Upper lobe of left lung (tissue), 6 donors: ENCODE data around the gene RPUSD2. TPM values are rescaled to one million over a fixed set of nuclear protein-coding genes. Genes with fewer than 3 reads are reported as not detected.

Experiments used
- ATAC-seq, 2 donors: fragments of 200-7000 bp; cut with Tn5 transposase; one replicate each; pipeline ENCODE4 v1.9.1; 2022; ENCODE audit warnings: mild to moderate bottlenecking in 2 of 2, moderate library complexity in 2 of 2; ENCODE audit not compliant: low FRiP score in 2 of 2
- DNase-seq, 2 donors: peaks; one replicate each; pipeline ENCODE4 v3.0.0-alpha.2; 2019 to 2020
- H3K27ac ChIP-seq, 4 donors: fragments of 200-600 bp; sonication (generic); one replicate each; pipeline ENCODE4 v1.5.1; 2016 to 2019
- H3K27me3 ChIP-seq, 4 donors: fragments of 200-600 bp; sonication (generic); one replicate each; pipeline ENCODE4 v1.5.1; 2017 to 2019
- H3K36me3 ChIP-seq, 4 donors: fragments of 200-600 bp; sonication (generic); one replicate each; pipeline ENCODE4 v1.5.1; 2016 to 2019
- H3K4me1 ChIP-seq, 4 donors: fragments of 200-600 bp; sonication (generic); one replicate each; pipeline ENCODE4 v1.5.1; 2018 to 2019
- H3K4me3 ChIP-seq, 4 donors: fragments of 200-600 bp; sonication (generic); one replicate each; pipeline ENCODE4 v1.5.1; 2017 to 2019; ENCODE audit warnings: mild to moderate bottlenecking in 2 of 4, moderate library complexity in 1 of 4
- H3K9me3 ChIP-seq, 4 donors: fragments of 200-600 bp; sonication (generic); one replicate each; pipeline ENCODE4 v1.5.1; 2018 to 2019
- CTCF ChIP-seq, 6 experiments: fragments of 450-650 bp in 4 of 6; fragments of 200-600 bp in 2 of 6; sonication (generic) in 2 of 6; IDR thresholded peaks; one replicate each; pipeline ENCODE4 v1.5.1; 2016 to 2019; ENCODE audit warnings: antibody characterized with exemption in 6 of 6
- EP300 ChIP-seq, 4 donors: sonication (generic); formaldehyde crosslinking; IDR thresholded peaks; one replicate each; pipeline ENCODE4 v1.5.1; 2017; ENCODE audit warnings: antibody characterized with exemption in 4 of 4, control low read depth in 2 of 4
- POLR2A ChIP-seq, 4 donors: fragments of 450-650 bp; IDR thresholded peaks; one replicate each; pipeline ENCODE4 v1.5.1; 2016 to 2017; ENCODE audit warnings: antibody characterized with exemption in 4 of 4, mild to moderate bottlenecking in 2 of 4
- POLR2AphosphoS5 ChIP-seq, 2 donors: sonication (generic); formaldehyde crosslinking; IDR thresholded peaks; one replicate each; pipeline ENCODE4 v1.5.1; 2017; ENCODE audit warnings: antibody characterized with exemption in 2 of 2
- WGBS, 2 donors: methylation state at CpG; one replicate each; pipeline ENCODE4 v1.1.5; 2017 to 2018; 5-methylcytosine and 5-hydroxymethylcytosine counted together
- total RNA-seq, 6 donors: library from RNA; depleted of rRNA in 4 of 6; stranded (reverse); fragments of >200 nt in 4 of 6; gene quantifications; one replicate each; pipeline versions ENCODE4 v1.1.0 to v1.2.1, GENCODE V29; 2016 to 2021
- donor health status: DM: no; HTN: no; CAD: no; lungs with moderate emphysema.
- donor health status: DM: no; HTN: yes; CAD: no; lungs with severe emphysema.

RPUSD2 gene
- total RNA-seq, 6 donors from 2014 or later, result 3.1 to 11.6 (median 7.8) TPM

- WGBS, 2 donors, result 95 to 96% methylated on average over 4 of the region's 4 CpGs
- Histone ChIP-seq H3K4me1 (no peaks in the 10 kb centered on the region), H3K27me3 (no peaks in the 10 kb centered on the region), H3K27ac (no peak overlapping the region), H3K36me3 (peaks cover 0 to 9% (median 2%) of the 10 kb centered on the region in 4 donors), H3K9me3 (no peaks in the 10 kb centered on the region), H3K4me3 (no peak overlapping the region)
- ATAC-seq (no peak), DNase-seq (no peak)
- TF ChIP-seq POLR2AphosphoS5 (IDR thresholded peaks at IDR 0.05), result no peak
- no peak for TF ChIP-seq CTCF (IDR thresholded peaks at IDR 0.05)
- no peak for TF ChIP-seq EP300 (IDR thresholded peaks at IDR 0.05)
- TF ChIP-seq POLR2A (IDR thresholded peaks at IDR 0.05), result no peak
Measured at GRCh38 chr15:40533763-40534364, 35.2 kb upstream of the RPUSD2 start.

- no peak overlapping the region for H3K4me3 ChIP-seq
- DNase-seq (no peak), ATAC-seq (no peak)
- H3K27ac ChIP-seq, result no peak overlapping the region
- WGBS, 2 donors, result 73 to 80% methylated on average over 5 of the region's 5 CpGs
- H3K9me3 ChIP-seq, result no peaks in the 10 kb centered on the region
- no peaks in the 10 kb centered on the region for H3K27me3 ChIP-seq
- peaks cover 0 to 9% (median 2%) of the 10 kb centered on the region in 4 donors for H3K36me3 ChIP-seq
- TF ChIP-seq EP300 (IDR thresholded peaks at IDR 0.05) (no peak), POLR2A (IDR thresholded peaks at IDR 0.05) (no peak), POLR2AphosphoS5 (IDR thresholded peaks at IDR 0.05) (no peak), CTCF (IDR thresholded peaks at IDR 0.05) (no peak)
- no peaks in the 10 kb centered on the region for H3K4me1 ChIP-seq
Measured at GRCh38 chr15:40534371-40534770, 34.7 kb upstream of the RPUSD2 start.

GRCh38 chr15:40536501-40536900 is 32.6 kb upstream of the RPUSD2 start:
- Histone ChIP-seq H3K9me3 (no peaks in the 10 kb centered on the region), H3K4me1 (no peaks in the 10 kb centered on the region), H3K36me3 (peaks cover 0 to 9% (median 2%) of the 10 kb centered on the region in 4 donors), H3K27ac (no peak overlapping the region), H3K27me3 (no peaks in the 10 kb centered on the region), H3K4me3 (no peak overlapping the region)
- 82 to 83% methylated on average over 5 of the region's 5 CpGs for WGBS, 2 donors
- no peak for TF ChIP-seq POLR2AphosphoS5 (IDR thresholded peaks at IDR 0.05)
- TF ChIP-seq EP300 (IDR thresholded peaks at IDR 0.05), result no peak
- TF ChIP-seq CTCF (IDR thresholded peaks at IDR 0.05), result no peak
- no peak for TF ChIP-seq POLR2A (IDR thresholded peaks at IDR 0.05)
- ATAC-seq (no peak), DNase-seq (no peak)

- Histone ChIP-seq H3K36me3 (peaks cover 0 to 9% (median 2%) of the 10 kb centered on the region in 4 donors), H3K27me3 (no peaks in the 10 kb centered on the region), H3K9me3 (no peaks in the 10 kb centered on the region), H3K4me3 (no peak overlapping the region), H3K4me1 (no peaks in the 10 kb centered on the region), H3K27ac (no peak overlapping the region)
- ATAC-seq (no peak), DNase-seq (no peak)
- 97 to 98% methylated on average over 6 of the region's 6 CpGs for WGBS, 2 donors
- TF ChIP-seq POLR2AphosphoS5 (IDR thresholded peaks at IDR 0.05) (no peak), EP300 (IDR thresholded peaks at IDR 0.05) (no peak), CTCF (IDR thresholded peaks at IDR 0.05) (no peak)
Measured at GRCh38 chr15:40538976-40539375, 30.1 kb upstream of the RPUSD2 start.

GRCh38 chr15:40543082-40543481 is 26.0 kb upstream of the RPUSD2 start:
- TF ChIP-seq EP300 (IDR thresholded peaks at IDR 0.05), result no peak
- ATAC-seq (no peak), DNase-seq (no peak)
- H3K36me3 ChIP-seq, result peaks cover 0 to 6% (median 6%) of the 10 kb centered on the region in 4 donors
- no peak overlapping the region for H3K27ac ChIP-seq
- H3K4me3 ChIP-seq, result no peak overlapping the region
- 87 to 90% methylated on average over 3 of the region's 3 CpGs for WGBS, 2 donors
- H3K9me3 ChIP-seq, result no peaks in the 10 kb centered on the region
- no peaks in the 10 kb centered on the region for H3K4me1 ChIP-seq
- H3K27me3 ChIP-seq, result no peaks in the 10 kb centered on the region
